ENCODE data around the gene KLHL33.

Gene KLHL33

GRCh38 chr14:20391505-20391904, 44.5 kb downstream of the KLHL33 start:
- H3F3A ChIP-seq (ENCODE audit: insufficient read depth): no peaks in the 10 kb centered on the region
- TF ChIP-seq CTCF (IDR thresholded peaks at IDR 0.05; ENCODE audit: insufficient read depth, low read length, poor library complexity, severe bottlenecking): no peak
- H3K36me3 ChIP-seq (ENCODE audit: low read length): peaks cover 6% of the 10 kb centered on the region; the same call in 1 of the 2 replicates
- H2AFZ ChIP-seq (ENCODE audit: low read depth, low read length, severe bottlenecking): no peak overlapping the region
- H3K4me2 ChIP-seq (ENCODE audit: low read depth, low read length, poor library complexity, severe bottlenecking): no peak overlapping the region
- no peaks in the 10 kb centered on the region for H3K27me3 ChIP-seq (ENCODE audit: low read length)
- H3K27ac ChIP-seq (ENCODE audit: low read depth, low read length): no peak overlapping the region
- H3K9me2 ChIP-seq (replicated peaks; ENCODE audit: insufficient read depth, low read length): no peaks in the 10 kb centered on the region
- H3K79me2 ChIP-seq (ENCODE audit: insufficient read depth, low read length): no peaks in the 10 kb centered on the region
- H3K9ac ChIP-seq (ENCODE audit: low read length): no peak overlapping the region
- H3K4me3 ChIP-seq (ENCODE audit: insufficient read depth, low read length, poor library complexity, severe bottlenecking): no peak overlapping the region
- no peaks in the 10 kb centered on the region for H3K9me3 ChIP-seq (ENCODE audit: insufficient read depth, low read length)
- H4K20me1 ChIP-seq (ENCODE audit: low read depth, low read length): no peaks in the 10 kb centered on the region

- H3K4me2 ChIP-seq (ENCODE audit: low read depth, low read length, poor library complexity, severe bottlenecking): no peak overlapping the region
- H3K4me3 ChIP-seq (ENCODE audit: insufficient read depth, low read length, poor library complexity, severe bottlenecking): no peak overlapping the region
- no peak overlapping the region for H2AFZ ChIP-seq (ENCODE audit: low read depth, low read length, severe bottlenecking)
- no peaks in the 10 kb centered on the region for H3K9me2 ChIP-seq (replicated peaks; ENCODE audit: insufficient read depth, low read length)
- peaks cover 6% of the 10 kb centered on the region; the same call in 1 of the 2 replicates for H3K36me3 ChIP-seq (ENCODE audit: low read length)
- no peaks in the 10 kb centered on the region for H3K79me2 ChIP-seq (ENCODE audit: insufficient read depth, low read length)
- no peak for TF ChIP-seq CTCF (IDR thresholded peaks at IDR 0.05; ENCODE audit: insufficient read depth, low read length, poor library complexity, severe bottlenecking)
- TF ChIP-seq EZH2phosphoT487 (conservative IDR thresholded peaks at IDR 0.05; ENCODE audit: low read length): no peak
- H3K27me3 ChIP-seq (ENCODE audit: low read length): no peaks in the 10 kb centered on the region
- H3K9ac ChIP-seq (ENCODE audit: low read length): no peak overlapping the region
- H3K27ac ChIP-seq (ENCODE audit: low read depth, low read length): no peak overlapping the region
- no peaks in the 10 kb centered on the region for H3K9me3 ChIP-seq (ENCODE audit: insufficient read depth, low read length)
- H4K20me1 ChIP-seq (ENCODE audit: low read depth, low read length): no peaks in the 10 kb centered on the region
- H3F3A ChIP-seq (ENCODE audit: insufficient read depth): no peaks in the 10 kb centered on the region
These were observed 47.8 kb downstream of the KLHL33 start for GRCh38 chr14:20388159-20388558.

GRCh38 chr14:20387576-20387975, 48.4 kb downstream of the KLHL33 start:
- Histone ChIP-seq H2AFZ (ENCODE audit: low read depth, low read length, severe bottlenecking) (no peak overlapping the region), H3K27ac (ENCODE audit: low read depth, low read length) (no peak overlapping the region), H3K4me2 (ENCODE audit: low read depth, low read length, poor library complexity, severe bottlenecking) (no peak overlapping the region)

More at GRCh38 chr14:20387576-20387975, 48.4 kb downstream of the KLHL33 start:
- H3K36me3 ChIP-seq (ENCODE audit: low read length): peaks cover 4% of the 10 kb centered on the region; the same call in 1 of the 2 replicates
- TF ChIP-seq EZH2phosphoT487 (conservative IDR thresholded peaks at IDR 0.05; ENCODE audit: low read length): no peak
- no peak for TF ChIP-seq CTCF (IDR thresholded peaks at IDR 0.05; ENCODE audit: insufficient read depth, low read length, poor library complexity, severe bottlenecking)
- H3K79me2 ChIP-seq (ENCODE audit: insufficient read depth, low read length): no peaks in the 10 kb centered on the region
- no peaks in the 10 kb centered on the region for H3K27me3 ChIP-seq (ENCODE audit: low read length)
- H3K9me2 ChIP-seq (replicated peaks; ENCODE audit: insufficient read depth, low read length): no peaks in the 10 kb centered on the region
- H3F3A ChIP-seq (ENCODE audit: insufficient read depth): no peaks in the 10 kb centered on the region
- H3K9me3 ChIP-seq (ENCODE audit: insufficient read depth, low read length): no peaks in the 10 kb centered on the region
- H4K20me1 ChIP-seq (ENCODE audit: low read depth, low read length): no peaks in the 10 kb centered on the region
- no peak overlapping the region for H3K9ac ChIP-seq (ENCODE audit: low read length)
- H3K4me3 ChIP-seq (ENCODE audit: insufficient read depth, low read length, poor library complexity, severe bottlenecking): no peak overlapping the region

All from SU-DHL-6 (cell line).